OCI-LY7 (cell line): ENCODE data around the gene GNPTG. TPM values are rescaled to one million over a fixed set of nuclear protein-coding genes. Genes with fewer than 3 reads are reported as not detected.

Experiments used
- BruUV-seq: library from RNA; stranded (reverse); fragments of 400-500 nt; replicated peaks from 2 replicates; lab custom pipeline; 2021; lab: Mats Ljungman, UMichigan
- CTCF ChIA-PET: fragments of 300-600 bp; sonication (Branson Sonifier 250); formaldehyde crosslinking; loops from one replicate; lab custom pipeline; 2022; ENCODE audit warnings: antibody characterized with exemption; ENCODE audit not compliant: unreplicated experiment; lab: Charles Lee
- POLR2A ChIA-PET: fragments of 300-600 bp; sonication (Branson Sonifier 250); formaldehyde crosslinking; loops from one replicate; lab custom pipeline; 2022; ENCODE audit warnings: antibody characterized with exemption; lab: Charles Lee
- DNase-seq: peaks from one replicate; pipeline ENCODE4 v3.0.0-alpha.2; 2015; ENCODE audit warnings: low spot score
- H2AFZ ChIP-seq: fragments of 200-600 bp; sonication (generic), shearing (Covaris generic); 2 replicates; pipeline ENCODE4 v1.6.1; 2014; ENCODE audit warnings: mild to moderate bottlenecking, antibody characterized with exemption, low read length, moderate library complexity
- H3K27ac ChIP-seq: fragments of 200-600 bp; sonication (generic); 2 replicates; pipeline ENCODE4 v1.5.1; 2014; ENCODE audit warnings: mixed run types, low read depth, mild to moderate bottlenecking, moderate library complexity, low read length, inconsistent platforms; ENCODE audit not compliant: poor library complexity, severe bottlenecking
- H3K36me3 ChIP-seq: fragments of 200-600 bp; sonication (generic); 2 replicates; pipeline ENCODE4 v1.6.1; 2014; ENCODE audit warnings: mild to moderate bottlenecking, antibody characterized with exemption, low read length, moderate library complexity, mixed read lengths; ENCODE audit not compliant: insufficient read depth
- H3K4me1 ChIP-seq: fragments of 200-600 bp; sonication (generic); 2 replicates; pipeline ENCODE4 v1.5.1; 2014; ENCODE audit warnings: mild to moderate bottlenecking, low read length; ENCODE audit not compliant: insufficient read depth, poor library complexity, severe bottlenecking
- H3K4me2 ChIP-seq: fragments of 200-600 bp; sonication (generic); 2 replicates; pipeline ENCODE4 v1.6.1; 2014; ENCODE audit warnings: mild to moderate bottlenecking, low read length
- H3K4me3 ChIP-seq: fragments of 200-600 bp; sonication (generic); 2 replicates; pipeline ENCODE4 v1.5.1; 2014; ENCODE audit warnings: mild to moderate bottlenecking, low read depth, low read length; ENCODE audit not compliant: poor library complexity, severe bottlenecking
- H3K79me2 ChIP-seq: fragments of 200-600 bp; sonication (generic); 2 replicates; pipeline ENCODE4 v1.6.1; 2016; ENCODE audit warnings: low read depth, mild to moderate bottlenecking, low read length, moderate library complexity, mixed read lengths; ENCODE audit not compliant: insufficient read depth
- H3K9me2 ChIP-seq: fragments of 200-600 bp; sonication (generic); 2 replicates; pipeline ENCODE4 v1.6.1; 2016; ENCODE audit warnings: mild to moderate bottlenecking, low read length, mixed read lengths; ENCODE audit not compliant: insufficient read depth
- H3K9me3 ChIP-seq: fragments of 200-600 bp; sonication (generic); 2 replicates; pipeline ENCODE4 v1.6.1; 2014; ENCODE audit warnings: mild to moderate bottlenecking, mixed run types, low read length, mixed read lengths
- H4K20me1 ChIP-seq: fragments of 200-600 bp; sonication (generic); 2 replicates; pipeline ENCODE4 v1.6.1; 2014; ENCODE audit warnings: mild to moderate bottlenecking, antibody characterized with exemption, low read length, moderate library complexity, mixed read lengths; ENCODE audit not compliant: insufficient read depth
- CTCF ChIP-seq: fragments of 200-600 bp; sonication (generic); conservative IDR thresholded peaks from 2 replicates; pipeline ENCODE4 v1.5.1; 2014; ENCODE audit warnings: mild to moderate bottlenecking, antibody characterized with exemption, low read length, moderate library complexity, mixed read lengths
- EZH2phosphoT487 ChIP-seq: fragments of 200-600 bp; sonication (generic); IDR thresholded peaks from 2 replicates; pipeline ENCODE4 v1.6.1; 2018; ENCODE audit warnings: low read depth, borderline replicate concordance, mild to moderate bottlenecking, mixed run types, antibody characterized with exemption, low read length, moderate library complexity, mixed read lengths
- intact Hi-C: fragments of 100-400 bp; cut with micrococcal nuclease; formaldehyde crosslinking; loops from one replicate; pipeline ENCODE4 v1.10.0; 2022; ENCODE audit not compliant: unreplicated experiment
- total RNA-seq, 2 experiments: library from RNA; depleted of rRNA in 1 of 2; stranded (reverse); fragments of >200 nt in 1 of 2; shearing (Covaris generic) in 1 of 2; gene quantifications; 2 replicates each; pipeline ENCODE4 v1.2.3, GENCODE V29; 2014 to 2022

The GNPTG gene
- total RNA-seq, 2 experiments from 2014 or later = 21.3 to 24.1 TPM

- intact Hi-C loops = no loop called here
- H3K9me2 ChIP-seq = no peaks in the 10 kb centered on the region
- BruUV-seq = no TSS peak
- no peaks in the 10 kb centered on the region for H3K9me3 ChIP-seq
- H3K36me3 ChIP-seq = peaks cover 15% of the 10 kb centered on the region
- H3K27ac ChIP-seq = no peak overlapping the region
- ChIA-PET POLR2A (no interaction called here), CTCF (no interaction called here)
- H2AFZ ChIP-seq = no peak overlapping the region
- no peak for DNase-seq
- no peak overlapping the region for H3K4me2 ChIP-seq
- TF ChIP-seq EZH2phosphoT487 = no peak
- no peak for TF ChIP-seq CTCF
- no peak overlapping the region for H3K4me3 ChIP-seq
- no peaks in the 10 kb centered on the region for H4K20me1 ChIP-seq
- H3K79me2 ChIP-seq = no peaks in the 10 kb centered on the region
- H3K4me1 ChIP-seq = no peaks in the 10 kb centered on the region
Observed at GRCh38 chr16:1398826-1399581, 47.3 kb downstream of the GNPTG start.

- H3K4me2 ChIP-seq = no peak overlapping the region
- H3K4me3 ChIP-seq = no peak overlapping the region
- no peak overlapping the region for H2AFZ ChIP-seq
- no peaks in the 10 kb centered on the region for H3K9me3 ChIP-seq
- intact Hi-C loops = no loop called here
- no peak for DNase-seq
- no TSS peak for BruUV-seq
- CTCF ChIA-PET = no interaction called here
- peaks cover 15% of the 10 kb centered on the region for H3K36me3 ChIP-seq
- no peaks in the 10 kb centered on the region for H4K20me1 ChIP-seq
- 0 out of 2 replicates have a peak, but pooled peaks have one; percentile 25 for TF ChIP-seq CTCF
- TF ChIP-seq EZH2phosphoT487 = no peak
- H3K9me2 ChIP-seq = no peaks in the 10 kb centered on the region
- H3K79me2 ChIP-seq = no peaks in the 10 kb centered on the region
- H3K4me1 ChIP-seq = no peaks in the 10 kb centered on the region
- H3K27ac ChIP-seq = no peak overlapping the region
- POLR2A ChIA-PET = no interaction called here
Observed at GRCh38 chr16:1401061-1401757, 49.5 kb downstream of the GNPTG start.

DNA sequence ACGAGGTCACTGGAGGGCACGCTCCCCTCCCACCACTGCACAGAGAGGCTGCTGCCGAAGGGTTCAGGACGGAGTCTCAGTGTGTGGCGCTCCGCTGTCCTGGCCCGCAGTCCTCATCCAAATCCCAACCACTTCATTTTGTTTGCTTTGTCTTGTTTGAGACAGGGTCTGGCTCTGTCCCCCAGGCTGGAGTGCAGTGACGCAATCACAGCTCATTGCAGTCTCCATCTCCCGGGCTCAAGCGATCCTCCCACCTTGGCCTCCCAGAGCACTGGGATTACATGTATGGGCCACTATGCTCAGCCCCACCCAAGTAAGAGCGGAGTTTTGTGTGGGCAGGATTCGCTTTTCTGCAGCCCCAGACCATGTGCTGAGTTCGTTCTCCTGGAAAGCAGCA, 50.0 kb downstream of the GNPTG start:
- Histone ChIP-seq H4K20me1 (no peaks in the 10 kb centered on the region), H3K79me2 (no peaks in the 10 kb centered on the region), H3K9me3 (no peaks in the 10 kb centered on the region), H3K4me2 (no peak overlapping the region), H3K4me1 (no peaks in the 10 kb centered on the region), H3K36me3 (peaks cover 15% of the 10 kb centered on the region), H2AFZ (no peak overlapping the region), H3K4me3 (no peak overlapping the region), H3K27ac (no peak overlapping the region), H3K9me2 (no peaks in the 10 kb centered on the region)
- intact Hi-C loops = no loop called here
- POLR2A ChIA-PET = no interaction called here
- no TSS peak for BruUV-seq
- TF ChIP-seq EZH2phosphoT487 (no peak), CTCF (0 out of 2 replicates have a peak, but pooled peaks have one; percentile 5)
- CTCF ChIA-PET = no interaction called here
- no peak for DNase-seq
